Caco-2 (cell line): ENCODE data around the gene USP40. TPM values are rescaled to one million over a fixed set of nuclear protein-coding genes. Genes with fewer than 3 reads are reported as not detected.
A peak's percentile ranks its signal among the peaks of the same experiment; 100 is the strongest.

Experiments
- BruUV-seq: library from RNA; stranded (reverse); fragments of 400-500 nt; replicated peaks from 2 replicates; lab custom pipeline; 2021; lab: Mats Ljungman, UMichigan
- CTCF ChIA-PET: fragments of 300-600 bp; sonication (Branson Sonifier 250); formaldehyde crosslinking; loops from one replicate; lab custom pipeline; 2022; ENCODE audit warnings: antibody characterized with exemption; lab: Charles Lee
- POLR2A ChIA-PET: fragments of 300-600 bp; sonication (Branson Sonifier 250); formaldehyde crosslinking; loops from one replicate; lab custom pipeline; 2022; ENCODE audit warnings: antibody characterized with exemption; lab: Charles Lee
- DNase-seq, 2 experiments: peaks; one replicate each; pipeline versions ENCODE4 v3.0.0 to v3.0.0-alpha.2; 2020 to 2022
- H3K27me3 ChIP-seq: replicated peaks from 2 replicates; pipeline ENCODE4 v1.6.0; 2011; ENCODE audit warnings: low read length; ENCODE audit not compliant: control insufficient read depth, insufficient read depth
- H3K36me3 ChIP-seq: 2 replicates; pipeline ENCODE4 v1.5.1; 2011; ENCODE audit warnings: low read length; ENCODE audit not compliant: control insufficient read depth, insufficient read depth
- H3K4me1 ChIP-seq: fragments of 250-450 bp; sonication (Bioruptor Pico); 2 replicates; pipeline ENCODE4 v1.5.1; 2020; ENCODE audit warnings: mild to moderate bottlenecking
- H3K4me3 ChIP-seq: 2 replicates; pipeline ENCODE4 v1.5.1; 2011; ENCODE audit warnings: low read depth, mild to moderate bottlenecking, control low read depth, low read length
- H3K9me3 ChIP-seq: fragments of 250-450 bp; sonication (Bioruptor Pico); 2 replicates; pipeline ENCODE4 v1.5.1; 2020; ENCODE audit warnings: mild to moderate bottlenecking, moderate library complexity
- H3K27ac Mint-ChIP-seq: one replicate; pipeline ENCODE4 v1.8.0; 2022; ENCODE audit warnings: mixed read lengths; ENCODE audit not compliant: unreplicated experiment
- H3K27me3 Mint-ChIP-seq: one replicate; pipeline ENCODE4 v1.8.0; 2022; ENCODE audit warnings: mixed read lengths; ENCODE audit not compliant: insufficient read depth, unreplicated experiment
- H3K36me3 Mint-ChIP-seq: one replicate; pipeline ENCODE4 v1.8.0; 2022; ENCODE audit warnings: mild to moderate bottlenecking, mixed read lengths; ENCODE audit not compliant: insufficient read depth, unreplicated experiment
- H3K4me1 Mint-ChIP-seq: one replicate; pipeline ENCODE4 v1.8.0; 2022; ENCODE audit warnings: low read depth, mixed read lengths; ENCODE audit not compliant: unreplicated experiment
- H3K4me3 Mint-ChIP-seq: one replicate; pipeline ENCODE4 v1.8.0; 2022; ENCODE audit warnings: mild to moderate bottlenecking, moderate library complexity, mixed read lengths; ENCODE audit not compliant: unreplicated experiment
- H3K9me3 Mint-ChIP-seq: one replicate; pipeline ENCODE4 v1.8.0; 2022; ENCODE audit warnings: mixed read lengths; ENCODE audit not compliant: unreplicated experiment
- intact Hi-C: fragments of 100-400 bp; cut with micrococcal nuclease; formaldehyde crosslinking; loops from one replicate; pipeline ENCODE4 v1.10.0; 2022; ENCODE audit not compliant: unreplicated experiment
- total RNA-seq: library from RNA; stranded (reverse); gene quantifications from 2 replicates; pipeline ENCODE4 v1.2.3, GENCODE V29; 2022
- TF ChIP-seq, protein P1 (sequence below), 2 experiments: fragments of 200-600 bp in 1 of 2; IDR thresholded peaks; 1 replicate in 1 of 2; 2 replicates in 1 of 2; pipeline versions ENCODE4 v1.5.1 to v1.8.0; 2011 to 2022; ENCODE audit warnings: antibody characterized with exemption in 1 of 2, control low read depth in 1 of 2, inconsistent platforms in 1 of 2, low read depth in 1 of 2, low read length in 1 of 2, mild to moderate bottlenecking in 1 of 2, moderate library complexity in 1 of 2; ENCODE audit not compliant: insufficient read depth in 1 of 2, severe bottlenecking in 1 of 2, unreplicated experiment in 1 of 2

The USP40 gene
- total RNA-seq, 1 experiment from 2014 or later: 27.8 TPM

DNA sequence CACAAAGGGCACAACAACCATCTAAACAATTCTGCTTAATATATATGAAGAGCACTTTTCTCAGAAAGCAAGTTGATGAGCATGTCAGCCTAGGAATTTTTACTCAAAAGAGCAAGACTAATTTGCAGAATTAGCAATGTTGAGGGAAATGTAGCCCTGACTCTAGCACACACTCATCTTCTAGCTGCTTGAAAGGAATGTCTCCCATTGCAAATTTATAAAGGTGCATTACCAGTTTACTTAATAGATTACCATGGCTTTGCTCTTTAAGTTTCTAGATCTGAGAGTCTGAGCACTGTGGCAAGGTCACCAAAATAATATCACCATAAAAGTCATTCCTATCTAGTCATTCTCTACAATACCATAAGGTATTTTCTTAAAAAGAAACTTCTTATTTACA, 40.8 kb downstream of the USP40 start:
- BruUV-seq: no TSS peak
- H3K9me3 Mint-ChIP-seq: no peaks in the 10 kb centered on the region
- TF ChIP-seq, protein P1, sequence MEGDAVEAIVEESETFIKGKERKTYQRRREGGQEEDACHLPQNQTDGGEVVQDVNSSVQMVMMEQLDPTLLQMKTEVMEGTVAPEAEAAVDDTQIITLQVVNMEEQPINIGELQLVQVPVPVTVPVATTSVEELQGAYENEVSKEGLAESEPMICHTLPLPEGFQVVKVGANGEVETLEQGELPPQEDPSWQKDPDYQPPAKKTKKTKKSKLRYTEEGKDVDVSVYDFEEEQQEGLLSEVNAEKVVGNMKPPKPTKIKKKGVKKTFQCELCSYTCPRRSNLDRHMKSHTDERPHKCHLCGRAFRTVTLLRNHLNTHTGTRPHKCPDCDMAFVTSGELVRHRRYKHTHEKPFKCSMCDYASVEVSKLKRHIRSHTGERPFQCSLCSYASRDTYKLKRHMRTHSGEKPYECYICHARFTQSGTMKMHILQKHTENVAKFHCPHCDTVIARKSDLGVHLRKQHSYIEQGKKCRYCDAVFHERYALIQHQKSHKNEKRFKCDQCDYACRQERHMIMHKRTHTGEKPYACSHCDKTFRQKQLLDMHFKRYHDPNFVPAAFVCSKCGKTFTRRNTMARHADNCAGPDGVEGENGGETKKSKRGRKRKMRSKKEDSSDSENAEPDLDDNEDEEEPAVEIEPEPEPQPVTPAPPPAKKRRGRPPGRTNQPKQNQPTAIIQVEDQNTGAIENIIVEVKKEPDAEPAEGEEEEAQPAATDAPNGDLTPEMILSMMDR (IDR thresholded peaks at IDR 0.05; ENCODE audit: insufficient read depth in 1 of 2, low read depth in 1 of 2, low read length in 1 of 2, severe bottlenecking in 1 of 2, unreplicated experiment in 1 of 2): no peak
- no peak for DNase-seq
- no peaks in the 10 kb centered on the region for H3K27me3 ChIP-seq
- ChIA-PET POLR2A (no interaction called here), CTCF (no interaction called here)
- no peaks in the 10 kb centered on the region for H3K36me3 ChIP-seq
- H3K4me3 Mint-ChIP-seq: no peak overlapping the region
- intact Hi-C loops: no loop called here
- no peaks in the 10 kb centered on the region for H3K4me1 ChIP-seq
- no peak overlapping the region for H3K4me3 ChIP-seq
- no peaks in the 10 kb centered on the region for H3K4me1 Mint-ChIP-seq
- no peak overlapping the region for H3K27ac Mint-ChIP-seq
- H3K27me3 Mint-ChIP-seq: no peaks in the 10 kb centered on the region
- H3K36me3 Mint-ChIP-seq: no peaks in the 10 kb centered on the region
- H3K9me3 ChIP-seq: no peaks in the 10 kb centered on the region

DNA sequence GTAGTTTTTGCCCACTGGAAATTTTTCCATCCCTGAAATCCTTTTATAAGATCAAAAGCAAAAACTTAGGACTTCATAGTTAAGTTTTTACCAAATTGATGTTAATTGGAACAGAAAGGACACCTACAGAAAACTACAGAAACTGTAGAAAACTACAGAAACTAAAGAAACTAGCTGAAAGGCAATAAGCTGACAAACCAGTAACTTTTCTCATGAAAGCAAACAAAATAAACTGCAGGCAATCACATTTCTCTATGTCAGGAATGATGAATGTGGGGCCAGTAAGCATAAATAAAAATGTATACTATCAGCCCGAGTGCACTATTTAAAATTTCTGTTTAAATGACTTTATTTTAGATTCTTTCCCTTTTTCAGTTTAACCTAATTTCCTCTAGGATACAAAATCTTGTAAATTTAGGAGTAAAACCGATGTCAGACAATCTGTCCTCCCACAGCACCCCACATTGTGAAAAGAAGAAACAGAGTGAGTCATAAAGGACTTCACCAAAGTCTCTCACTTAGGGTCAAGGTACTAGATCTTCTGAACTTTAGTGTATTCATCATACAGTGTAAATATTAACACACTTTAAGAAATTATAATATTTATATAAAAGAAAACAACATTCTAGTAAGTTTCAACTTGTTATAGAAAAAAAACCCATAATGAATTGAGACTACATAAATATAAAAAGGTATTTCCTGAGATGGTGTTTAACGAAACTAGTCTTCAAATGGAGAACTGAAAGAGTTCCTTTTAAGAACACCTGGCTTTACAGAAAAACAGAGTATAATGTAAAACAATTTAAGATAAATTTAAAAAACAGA, 46.6 kb downstream of the USP40 start:
- no TSS peak for BruUV-seq
- no peaks in the 10 kb centered on the region for H3K27me3 Mint-ChIP-seq
- Histone ChIP-seq H3K4me1 (peaks cover 14% of the 10 kb centered on the region; the same call in 1 of the 2 replicates), H3K36me3 (no peaks in the 10 kb centered on the region), H3K9me3 (no peaks in the 10 kb centered on the region), H3K4me3 (no peak overlapping the region), H3K27me3 (no peaks in the 10 kb centered on the region)
- DNase-seq: no peak
- no peaks in the 10 kb centered on the region for H3K36me3 Mint-ChIP-seq
- no peaks in the 10 kb centered on the region for H3K9me3 Mint-ChIP-seq
- peaks cover 7% of the 10 kb centered on the region for H3K4me1 Mint-ChIP-seq
- peak overlapping the region; percentile 13 for H3K4me3 Mint-ChIP-seq
- POLR2A ChIA-PET: no interaction called here
- H3K27ac Mint-ChIP-seq: no peak overlapping the region
- TF ChIP-seq, protein P1 (IDR thresholded peaks at IDR 0.05; ENCODE audit: insufficient read depth in 1 of 2, low read depth in 1 of 2, low read length in 1 of 2, severe bottlenecking in 1 of 2, unreplicated experiment in 1 of 2): no peak
- CTCF ChIA-PET: no interaction called here
- intact Hi-C loops: no loop called here

DNA sequence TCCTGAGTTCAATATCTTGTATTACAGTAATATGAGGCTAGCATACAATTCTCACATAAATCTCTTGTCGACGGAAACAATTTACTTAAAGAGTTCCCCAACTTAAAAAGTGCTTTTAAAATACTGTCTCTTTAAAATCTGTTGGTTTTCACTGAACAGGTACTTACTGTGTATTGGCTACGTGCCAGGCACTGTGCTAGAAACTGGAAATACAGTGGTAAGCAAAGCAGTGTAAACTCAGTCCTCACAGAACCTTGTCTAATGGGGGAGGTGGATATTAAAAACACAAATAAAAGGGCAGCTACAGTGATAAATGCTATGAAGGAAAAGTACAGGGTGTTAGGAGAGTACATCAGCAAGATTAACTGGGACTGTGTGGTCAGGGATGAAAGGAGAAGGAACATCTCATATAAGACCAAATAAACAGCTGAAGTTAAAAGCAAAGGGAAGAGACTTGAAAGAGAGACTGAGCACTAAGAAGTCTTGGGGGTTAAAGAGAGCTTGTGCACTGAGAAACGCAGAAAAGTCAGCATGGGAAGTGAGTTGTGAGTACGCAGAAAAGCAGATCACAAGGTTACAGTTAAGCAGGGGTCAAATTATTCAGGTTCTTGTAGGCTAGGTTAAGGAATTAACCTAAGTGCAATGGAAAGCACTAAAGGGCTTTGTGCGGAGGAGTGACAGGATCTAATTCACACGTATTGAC, 52.5 kb downstream of the USP40 start:
- no peak for DNase-seq
- H3K4me3 Mint-ChIP-seq: no peak overlapping the region
- no peak overlapping the region for H3K27ac Mint-ChIP-seq
- no peaks in the 10 kb centered on the region for H3K36me3 Mint-ChIP-seq
- Histone ChIP-seq H3K36me3 (no peaks in the 10 kb centered on the region), H3K4me3 (no peak overlapping the region), H3K4me1 (no peaks in the 10 kb centered on the region), H3K9me3 (no peaks in the 10 kb centered on the region), H3K27me3 (no peaks in the 10 kb centered on the region)
- H3K27me3 Mint-ChIP-seq: no peaks in the 10 kb centered on the region
- TF ChIP-seq, protein P1 (IDR thresholded peaks at IDR 0.05; ENCODE audit: insufficient read depth in 1 of 2, low read depth in 1 of 2, low read length in 1 of 2, severe bottlenecking in 1 of 2, unreplicated experiment in 1 of 2): no peak
- BruUV-seq: no TSS peak
- peaks cover 3% of the 10 kb centered on the region for H3K4me1 Mint-ChIP-seq
- CTCF ChIA-PET: no interaction called here
- intact Hi-C loops: no loop called here
- POLR2A ChIA-PET: no interaction called here
- no peaks in the 10 kb centered on the region for H3K9me3 Mint-ChIP-seq
